DND-41 (cell line): ENCODE data around the gene CCL5.

Experiments
- ATAC-seq: fragments of 200-7000 bp; cut with Tn5 transposase; 3 replicates; pipeline ENCODE4 v1.9.1; 2021; ENCODE audit warnings: low read depth; ENCODE audit not compliant: insufficient read depth
- DNase-seq: peaks from one replicate; pipeline ENCODE4 v3.0.0-alpha.2; 2020
- H2AFZ ChIP-seq: 2 replicates; pipeline ENCODE4 v1.6.0; 2012; ENCODE audit warnings: low read depth, low read length
- H3K27ac ChIP-seq: 2 replicates; pipeline ENCODE4 v1.5.1; 2012; ENCODE audit warnings: low read length, inconsistent platforms
- H3K27me3 ChIP-seq: fragments of 200-600 bp; sonication (generic); 2 replicates; pipeline ENCODE4 v1.6.0; 2012; ENCODE audit warnings: low read length, mild to moderate bottlenecking, inconsistent platforms; ENCODE audit not compliant: insufficient read depth, poor library complexity
- H3K36me3 ChIP-seq: 2 replicates; pipeline ENCODE4 v1.5.1; 2012; ENCODE audit warnings: low read length, inconsistent platforms; ENCODE audit not compliant: insufficient read depth
- H3K4me1 ChIP-seq: 2 replicates; pipeline ENCODE4 v1.5.1; 2012; ENCODE audit warnings: mild to moderate bottlenecking, low read length; ENCODE audit not compliant: insufficient read depth
- H3K4me2 ChIP-seq: 2 replicates; pipeline ENCODE4 v1.6.0; 2012; ENCODE audit warnings: mild to moderate bottlenecking, moderate library complexity, low read length, inconsistent platforms; ENCODE audit not compliant: insufficient read depth
- H3K4me3 ChIP-seq, 2 experiments: fragments of 200-600 bp in 1 of 2; shearing (Covaris generic) in 1 of 2; 2 replicates each; pipeline ENCODE4 v1.5.1; 2012 to 2016; ENCODE audit warnings: inconsistent platforms in 2 of 2, low read length in 2 of 2, mild to moderate bottlenecking in 2 of 2, low read depth in 1 of 2, moderate library complexity in 1 of 2
- H3K79me2 ChIP-seq: 2 replicates; pipeline ENCODE4 v1.6.0; 2012; ENCODE audit warnings: low read length, inconsistent platforms; ENCODE audit not compliant: insufficient read depth
- H3K9ac ChIP-seq: 2 replicates; pipeline ENCODE4 v1.6.0; 2012; ENCODE audit warnings: low read depth, mild to moderate bottlenecking, inconsistent platforms, low read length, moderate library complexity
- H3K9me3 ChIP-seq: 2 replicates; pipeline ENCODE4 v1.5.1; 2012; ENCODE audit warnings: low read length, moderate library complexity, mild to moderate bottlenecking, inconsistent platforms; ENCODE audit not compliant: insufficient read depth, severe bottlenecking
- H4K20me1 ChIP-seq: 2 replicates; pipeline ENCODE4 v1.6.0; 2012; ENCODE audit warnings: low read length; ENCODE audit not compliant: insufficient read depth
- EZH2 ChIP-seq: IDR thresholded peaks from 3 replicates; pipeline ENCODE4 v1.6.1; 2012; ENCODE audit warnings: borderline replicate concordance, low read depth, mild to moderate bottlenecking, moderate library complexity, low read length, inconsistent platforms; ENCODE audit not compliant: severe bottlenecking
- TF ChIP-seq, protein P1 (sequence below): IDR thresholded peaks from 2 replicates; pipeline ENCODE4 v1.5.1; 2012; ENCODE audit warnings: borderline replicate concordance, low read length, moderate library complexity, mild to moderate bottlenecking; ENCODE audit not compliant: poor library complexity, severe bottlenecking; ENCODE audit errors: extremely low read depth

Gene CCL5

DNA sequence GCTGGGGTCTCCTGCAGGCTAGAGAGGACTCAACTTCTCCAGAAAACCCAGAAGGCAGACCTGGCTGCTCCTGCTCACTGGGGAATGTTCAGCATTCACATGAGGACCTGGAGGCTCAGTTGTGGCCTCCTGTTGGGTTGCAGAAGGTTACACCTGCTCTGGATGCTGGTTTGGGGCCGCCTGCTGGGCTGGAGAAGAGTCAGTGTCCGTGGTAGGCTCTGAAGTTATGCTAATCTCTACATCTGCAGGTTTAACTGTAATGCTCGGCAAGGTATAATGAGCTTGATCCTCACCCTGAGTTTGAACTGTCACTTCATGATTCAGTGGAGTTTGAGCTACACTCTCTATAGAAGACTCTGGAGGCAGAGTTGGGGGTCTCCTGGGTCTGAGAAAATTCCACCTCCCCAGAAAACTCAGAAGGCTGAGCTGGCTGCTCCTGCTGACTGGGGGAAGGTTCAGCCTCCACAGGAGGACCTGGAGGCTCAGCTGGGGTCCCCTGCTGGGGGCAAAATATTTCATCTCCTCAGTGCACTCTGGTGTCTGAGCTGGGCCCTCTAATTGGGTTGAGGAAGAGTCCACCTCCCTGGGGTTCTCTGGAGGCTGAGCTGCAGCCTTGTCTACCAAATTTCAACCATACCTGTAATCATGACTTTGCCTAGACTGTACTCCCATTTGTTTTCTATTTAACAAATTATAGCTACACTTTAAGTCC lies 26.9 kb upstream of the CCL5 start:
- no peaks in the 10 kb centered on the region for H3K36me3 ChIP-seq
- H3K9me3 ChIP-seq, result no peaks in the 10 kb centered on the region
- H3K27me3 ChIP-seq, result no peaks in the 10 kb centered on the region
- H3K4me1 ChIP-seq, result no peaks in the 10 kb centered on the region
- no peaks in the 10 kb centered on the region for H3K79me2 ChIP-seq
- no peak overlapping the region for H3K27ac ChIP-seq
- no peak for ATAC-seq
- no peak overlapping the region for H3K4me3 ChIP-seq
- DNase-seq, result no peak
- TF ChIP-seq, protein P1, sequence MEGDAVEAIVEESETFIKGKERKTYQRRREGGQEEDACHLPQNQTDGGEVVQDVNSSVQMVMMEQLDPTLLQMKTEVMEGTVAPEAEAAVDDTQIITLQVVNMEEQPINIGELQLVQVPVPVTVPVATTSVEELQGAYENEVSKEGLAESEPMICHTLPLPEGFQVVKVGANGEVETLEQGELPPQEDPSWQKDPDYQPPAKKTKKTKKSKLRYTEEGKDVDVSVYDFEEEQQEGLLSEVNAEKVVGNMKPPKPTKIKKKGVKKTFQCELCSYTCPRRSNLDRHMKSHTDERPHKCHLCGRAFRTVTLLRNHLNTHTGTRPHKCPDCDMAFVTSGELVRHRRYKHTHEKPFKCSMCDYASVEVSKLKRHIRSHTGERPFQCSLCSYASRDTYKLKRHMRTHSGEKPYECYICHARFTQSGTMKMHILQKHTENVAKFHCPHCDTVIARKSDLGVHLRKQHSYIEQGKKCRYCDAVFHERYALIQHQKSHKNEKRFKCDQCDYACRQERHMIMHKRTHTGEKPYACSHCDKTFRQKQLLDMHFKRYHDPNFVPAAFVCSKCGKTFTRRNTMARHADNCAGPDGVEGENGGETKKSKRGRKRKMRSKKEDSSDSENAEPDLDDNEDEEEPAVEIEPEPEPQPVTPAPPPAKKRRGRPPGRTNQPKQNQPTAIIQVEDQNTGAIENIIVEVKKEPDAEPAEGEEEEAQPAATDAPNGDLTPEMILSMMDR, result no peak
- no peak overlapping the region for H3K9ac ChIP-seq
- no peak overlapping the region for H2AFZ ChIP-seq
- no peak overlapping the region for H3K4me2 ChIP-seq
- H4K20me1 ChIP-seq, result no peaks in the 10 kb centered on the region

DNA sequence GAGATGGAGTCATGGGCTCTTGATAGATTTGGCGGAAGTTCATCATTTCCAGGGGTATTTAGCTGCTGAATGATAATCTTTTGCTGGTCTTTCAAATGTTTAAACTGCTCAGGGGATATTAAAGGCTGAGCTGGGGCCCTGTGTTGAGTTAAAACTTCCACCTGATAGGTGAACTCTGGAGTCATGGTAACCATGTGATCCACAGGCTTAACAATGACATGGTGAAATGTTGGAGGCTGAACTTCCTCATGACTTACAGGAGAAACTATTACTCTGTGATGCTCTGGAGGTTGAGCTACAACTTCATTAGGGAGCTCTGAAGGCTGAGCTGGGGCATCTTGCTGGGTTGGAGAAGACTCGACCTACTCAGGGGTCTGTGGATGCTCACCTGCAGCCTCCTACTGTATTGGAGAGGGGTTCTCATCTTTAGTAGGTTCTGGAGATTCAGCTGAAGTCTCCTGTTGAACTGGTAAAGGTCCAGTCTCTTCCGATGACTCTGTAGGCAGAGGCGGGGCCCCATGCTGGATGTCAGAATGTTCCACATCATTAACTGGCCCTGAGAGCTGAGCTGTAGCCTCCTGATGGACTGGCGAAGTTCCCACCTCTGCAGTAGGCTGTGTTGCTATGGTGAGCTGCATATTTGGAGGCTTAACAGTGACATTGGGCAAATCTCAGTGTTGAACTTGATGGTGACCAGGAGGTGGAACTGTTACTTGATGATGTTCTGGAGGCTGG lies 26.2 kb upstream of the CCL5 start:
- Histone ChIP-seq H2AFZ (no peak overlapping the region), H3K4me1 (no peaks in the 10 kb centered on the region), H3K9ac (no peak overlapping the region), H3K9me3 (no peaks in the 10 kb centered on the region), H4K20me1 (no peaks in the 10 kb centered on the region), H3K27ac (no peak overlapping the region), H3K27me3 (no peaks in the 10 kb centered on the region), H3K36me3 (no peaks in the 10 kb centered on the region), H3K4me3 (no peak overlapping the region), H3K4me2 (no peak overlapping the region), H3K79me2 (no peaks in the 10 kb centered on the region)
- ATAC-seq (no peak), DNase-seq (no peak)
- no peak for TF ChIP-seq EZH2
- TF ChIP-seq, protein P1, result no peak

DNA sequence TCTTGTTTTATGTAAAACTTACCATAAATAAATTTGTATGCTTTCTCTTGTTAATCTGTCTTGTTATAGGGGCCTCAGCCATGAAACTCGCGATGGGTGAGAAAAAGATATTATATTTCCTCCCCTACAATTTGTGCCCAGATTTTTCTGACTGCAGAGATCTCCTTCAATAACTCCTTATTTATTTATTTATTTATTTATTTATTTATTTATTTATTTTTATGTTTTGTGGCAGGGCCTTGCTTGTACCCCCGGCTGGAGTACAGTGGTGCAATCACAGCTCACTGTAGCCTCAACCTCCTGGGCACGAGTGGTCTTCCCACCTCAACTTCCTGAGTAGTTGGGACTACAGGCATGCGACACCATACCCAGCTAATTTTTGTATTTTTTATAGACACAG lies 23.3 kb upstream of the CCL5 start:
- Histone ChIP-seq H4K20me1 (no peaks in the 10 kb centered on the region), H3K36me3 (no peaks in the 10 kb centered on the region), H3K9ac (no peak overlapping the region), H3K27ac (no peak overlapping the region), H2AFZ (no peak overlapping the region), H3K4me1 (peaks cover 10% of the 10 kb centered on the region), H3K79me2 (no peaks in the 10 kb centered on the region), H3K4me2 (no peak overlapping the region), H3K9me3 (no peaks in the 10 kb centered on the region), H3K4me3 (no peak overlapping the region), H3K27me3 (no peaks in the 10 kb centered on the region)
- ATAC-seq (no peak), DNase-seq (no peak)
- TF ChIP-seq EZH2, result no peak
- TF ChIP-seq, protein P1, result no peak
